ENCODE data around the gene CPSF4L.
"Not testable (repeated sequence)": the region's sequence is repeated elsewhere in the genome, so short reads cannot be mapped to it uniquely, and the experiment has no call there.

Gene CPSF4L

GRCh38 chr17:73261617-73261951, at the start of gene CPSF4L:
TSS of gene CPSF4L (minus strand) at chr17:73261880. CDS start at chr17:73261818, 62 bp downstream.
- TF ChIP-seq CTCF (IDR thresholded peaks at IDR 0.05; ENCODE audit: low read depth, low read length) = no peak
- no peak for DNase-seq (ENCODE audit: low read depth, low spot score)
- H3K4me3 ChIP-seq (ENCODE audit: low read depth, low read length) = no peak within 1 kb of the TSS
- in situ Hi-C loops (cut with HindIII; ENCODE audit: low sequenced_read_pairs) = no loop called here

GRCh38 chr17:73311428-73311780, 49.7 kb upstream of the CPSF4L start:
- in situ Hi-C loops (cut with HindIII; ENCODE audit: low sequenced_read_pairs) = no loop called here
- peak overlapping the region; percentile 96 for H3K4me3 ChIP-seq (ENCODE audit: low read depth, low read length)
- DNase-seq (ENCODE audit: low read depth, low spot score) = no peak
- no peak for TF ChIP-seq CTCF (IDR thresholded peaks at IDR 0.05; ENCODE audit: low read depth, low read length)

- TF ChIP-seq CTCF (IDR thresholded peaks at IDR 0.05; ENCODE audit: low read depth, low read length) = no peak
- peak overlapping the region; percentile 96 for H3K4me3 ChIP-seq (ENCODE audit: low read depth, low read length)
- in situ Hi-C loops (cut with HindIII; ENCODE audit: low sequenced_read_pairs) = no loop called here
- no peak for DNase-seq (ENCODE audit: low read depth, low spot score)
These were observed 48.3 kb upstream of the CPSF4L start for GRCh38 chr17:73309727-73310596.

- H3K4me3 ChIP-seq (ENCODE audit: low read depth, low read length); in situ Hi-C loops (cut with HindIII; ENCODE audit: low sequenced_read_pairs); DNase-seq (ENCODE audit: low read depth, low spot score): not testable (repeated sequence)
These were observed 47.3 kb upstream of the CPSF4L start for GRCh38 chr17:73308959-73309358.

- no peak for TF ChIP-seq CTCF (IDR thresholded peaks at IDR 0.05; ENCODE audit: low read depth, low read length)
- DNase-seq (ENCODE audit: low read depth, low spot score) = peak; percentile 76
- H3K4me3 ChIP-seq (ENCODE audit: low read depth, low read length) = peak overlapping the region; percentile 14
- in situ Hi-C loops (cut with HindIII; ENCODE audit: low sequenced_read_pairs) = no loop called here
These were observed 46.5 kb upstream of the CPSF4L start for GRCh38 chr17:73308017-73308823.

GRCh38 chr17:73307130-73307529, 45.5 kb upstream of the CPSF4L start:
- no peak for TF ChIP-seq CTCF (IDR thresholded peaks at IDR 0.05; ENCODE audit: low read depth, low read length)
- H3K4me3 ChIP-seq (ENCODE audit: low read depth, low read length) = no peak overlapping the region
- in situ Hi-C loops (cut with HindIII; ENCODE audit: low sequenced_read_pairs) = no loop called here
- DNase-seq (ENCODE audit: low read depth, low spot score) = no peak

All from astrocyte of the spinal cord (primary cell).